Muscle of leg (tissue), 16 donors: ENCODE data around the gene EEIG2. TPM values are rescaled to one million over a fixed set of nuclear protein-coding genes. Genes with fewer than 3 reads are reported as not detected.
"Not testable (repeated sequence)": the region's sequence is repeated elsewhere in the genome, so short reads cannot be mapped to it uniquely, and the experiment has no call there.

Source experiments
- DNase-seq: peaks from one replicate; pipeline ENCODE4 v3.0.0; 2013
- H3K27ac ChIP-seq: one replicate; pipeline ENCODE4 v1.5.1; 2013; ENCODE audit warnings: mild to moderate bottlenecking, low read length, control low read depth
- H3K27me3 ChIP-seq: one replicate; pipeline ENCODE4 v1.6.1; 2013; ENCODE audit warnings: low read length; ENCODE audit not compliant: control insufficient read depth, insufficient read depth
- H3K36me3 ChIP-seq: one replicate; pipeline ENCODE4 v1.6.1; 2013; ENCODE audit warnings: low read length; ENCODE audit not compliant: control insufficient read depth, insufficient read depth
- H3K4me1 ChIP-seq: one replicate; pipeline ENCODE4 v1.6.1; 2013; ENCODE audit warnings: low read length; ENCODE audit not compliant: control insufficient read depth, insufficient read depth
- H3K4me3 ChIP-seq: one replicate; pipeline ENCODE4 v1.5.1; 2013; ENCODE audit warnings: low read length, control low read depth
- H3K9me3 ChIP-seq: replicated peaks from 2 replicates; pipeline ENCODE4 v1.6.1; 2013; ENCODE audit warnings: low read depth, low read length; ENCODE audit not compliant: control insufficient read depth
- WGBS: methylation state at CpG from one replicate; pipeline ENCODE4 v1.1.5; 2013; ENCODE audit warnings: missing lambda C conversion rate; ENCODE audit not compliant: insufficient coverage; 5-methylcytosine and 5-hydroxymethylcytosine counted together
- long read RNA-seq, 11 donors: transcript quantifications; one replicate each; lab custom pipeline, GENCODE V29; 2026
- polyA plus RNA-seq, 8 donors: library from polyadenylated mRNA; unstranded; fragments of 120-200 nt; gene quantifications; one replicate each; pipeline versions ENCODE4 v1.2.1 to v1.2.3, GENCODE V29; 2013; ENCODE audit warnings: inconsistent platforms in 1 of 8, low replicate concordance in 1 of 8; ENCODE audit not compliant: insufficient read length in 8 of 8, insufficient read depth in 1 of 8
- total RNA-seq: library from RNA; stranded (reverse); fragments of 120-200 nt; gene quantifications from one replicate; pipeline ENCODE4 v1.2.4, GENCODE V29; 2013

Gene EEIG2
- 14.5 TPM for total RNA-seq
- polyA plus RNA-seq: 10 to 100 TPM in 6 of 8 donors, 1 to 10 TPM in 2; 9.0 to 17.3 (median 10.5) TPM
- long read RNA-seq, donor 1, full-length matches to known transcripts: 2 of 2 reads
- long read RNA-seq, donor 1, partial matches to known transcripts: 0 of 2 reads
- long read RNA-seq, donor 1, other reads (novel, unspliced or antisense): 0 of 2 reads
- long read RNA-seq, donor 2: 0 reads
- long read RNA-seq, donor 3, full-length matches to known transcripts: 4 of 4 reads
- long read RNA-seq, donor 3, partial matches to known transcripts: 0 of 4 reads
- long read RNA-seq, donor 3, other reads (novel, unspliced or antisense): 0 of 4 reads
- long read RNA-seq, donor 4, full-length matches to known transcripts: 1 of 1 reads
- long read RNA-seq, donor 4, partial matches to known transcripts: 0 of 1 reads
- long read RNA-seq, donor 4, other reads (novel, unspliced or antisense): 0 of 1 reads
- long read RNA-seq, donor 5, full-length matches to known transcripts: 2 of 11 reads
- long read RNA-seq, donor 5, partial matches to known transcripts: 9 of 11 reads
- long read RNA-seq, donor 5, other reads (novel, unspliced or antisense): 0 of 11 reads
- long read RNA-seq, donor 6, full-length matches to known transcripts: 1 of 1 reads
- long read RNA-seq, donor 6, partial matches to known transcripts: 0 of 1 reads
- long read RNA-seq, donor 6, other reads (novel, unspliced or antisense): 0 of 1 reads
- long read RNA-seq, donor 7, full-length matches to known transcripts: 2 of 2 reads
- long read RNA-seq, donor 7, partial matches to known transcripts: 0 of 2 reads
- long read RNA-seq, donor 7, other reads (novel, unspliced or antisense): 0 of 2 reads
- long read RNA-seq, donor 8, full-length matches to known transcripts: 4 of 4 reads
- long read RNA-seq, donor 8, partial matches to known transcripts: 0 of 4 reads
- long read RNA-seq, donor 8, other reads (novel, unspliced or antisense): 0 of 4 reads
- long read RNA-seq, donor 9: 0 reads
- long read RNA-seq, donor 10, full-length matches to known transcripts: 7 of 7 reads
- long read RNA-seq, donor 10, partial matches to known transcripts: 0 of 7 reads
- long read RNA-seq, donor 10, other reads (novel, unspliced or antisense): 0 of 7 reads
- long read RNA-seq, donor 11, full-length matches to known transcripts: 1 of 1 reads
- long read RNA-seq, donor 11, partial matches to known transcripts: 0 of 1 reads
- long read RNA-seq, donor 11, other reads (novel, unspliced or antisense): 0 of 1 reads

DNA sequence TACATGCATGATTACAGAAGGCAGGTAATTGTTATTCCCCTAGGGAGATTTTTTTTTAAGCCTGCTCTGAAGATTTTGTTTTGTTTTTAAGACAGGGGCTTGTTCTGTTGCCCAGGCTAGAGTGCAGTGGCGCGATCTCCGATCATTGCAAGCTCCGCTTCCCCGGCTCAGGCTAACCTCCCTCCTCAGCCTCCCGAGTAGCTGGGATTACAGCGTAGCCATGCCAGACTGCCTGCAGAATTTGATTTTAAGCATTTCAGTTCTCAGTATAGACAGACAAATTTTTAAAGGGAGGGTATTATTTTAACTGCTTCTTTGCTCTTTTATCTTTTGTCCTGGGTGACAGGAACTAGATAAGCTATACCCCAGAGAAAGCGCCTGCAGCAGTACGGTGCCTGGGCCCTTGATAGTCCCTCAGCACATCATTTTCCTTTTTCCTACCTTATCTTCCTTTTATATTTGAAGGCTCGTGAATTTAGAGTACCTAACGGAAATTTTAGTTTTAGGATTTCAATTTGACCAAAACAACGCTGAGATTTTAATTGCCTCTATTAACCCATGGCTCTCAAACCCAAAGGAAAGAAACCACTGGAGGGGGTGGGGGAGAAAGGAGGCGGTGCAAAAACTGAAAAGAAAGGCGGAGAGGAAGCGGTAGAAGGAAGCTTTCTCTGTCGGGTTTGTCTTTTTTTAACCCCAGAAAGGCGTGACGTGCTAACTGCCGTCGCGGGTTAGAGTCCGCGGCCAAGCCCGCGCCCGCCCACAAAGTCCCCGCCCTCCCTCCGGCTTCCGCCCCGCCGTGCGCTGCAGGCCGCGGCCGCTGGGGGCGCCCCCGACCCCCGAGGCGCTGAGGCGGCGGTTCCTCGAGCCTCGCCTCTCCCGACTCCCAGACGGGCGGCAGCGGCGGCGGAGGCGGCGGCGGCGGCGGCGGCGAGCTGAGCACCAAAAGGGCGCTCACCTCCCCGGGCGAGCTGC lies at the start of gene EEIG2:
EEIG2 (plus strand) TSS at position 886 of the 972 bp plus-strand sequence. CDS start 329 bp downstream, outside the sequence.
- peaks cover 14% of the 10 kb centered on the region for H3K4me1 ChIP-seq
- 10% methylated on average over 52 of the region's 59 CpGs for WGBS

DNA sequence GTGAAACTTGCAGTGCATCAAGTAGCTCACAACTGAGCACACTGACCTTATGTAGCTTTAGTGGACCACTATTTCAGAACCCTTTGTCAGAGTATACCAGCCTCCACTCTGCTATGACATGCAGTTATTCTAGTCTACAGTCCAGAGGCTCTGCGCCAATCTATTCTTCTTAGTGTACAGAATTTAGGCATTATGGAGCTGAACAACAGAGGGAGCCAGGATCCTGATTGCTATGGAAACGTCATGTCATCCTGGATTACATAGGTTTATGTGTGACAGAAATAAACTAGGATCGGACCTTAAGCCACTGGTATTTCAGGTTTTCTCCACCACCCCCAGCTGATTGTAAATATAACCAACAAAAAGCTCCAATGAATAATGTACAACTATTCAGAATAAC lies 48.1 kb upstream of the EEIG2 start:
- H3K27ac ChIP-seq: no peak overlapping the region
- DNase-seq: peak; percentile 7
- no peaks in the 10 kb centered on the region for H3K27me3 ChIP-seq
- no peaks in the 10 kb centered on the region for H3K36me3 ChIP-seq
- no peak overlapping the region for H3K4me3 ChIP-seq
- H3K9me3 ChIP-seq: no peaks in the 10 kb centered on the region
- no peaks in the 10 kb centered on the region for H3K4me1 ChIP-seq
- WGBS: no CpG with 5 or more reads among the region's 3 CpGs

More for the DNA sequence above, at the start of gene EEIG2:
- H3K4me3 ChIP-seq: peak within 1 kb of the TSS; percentile 78
- no peaks in the 10 kb centered on the region for H3K9me3 ChIP-seq
- no peaks in the 10 kb centered on the region for H3K27me3 ChIP-seq
- peak; percentile 95 for DNase-seq
- no peaks in the 10 kb centered on the region for H3K36me3 ChIP-seq
- peak within 1 kb of the TSS; percentile 80 for H3K27ac ChIP-seq

DNA sequence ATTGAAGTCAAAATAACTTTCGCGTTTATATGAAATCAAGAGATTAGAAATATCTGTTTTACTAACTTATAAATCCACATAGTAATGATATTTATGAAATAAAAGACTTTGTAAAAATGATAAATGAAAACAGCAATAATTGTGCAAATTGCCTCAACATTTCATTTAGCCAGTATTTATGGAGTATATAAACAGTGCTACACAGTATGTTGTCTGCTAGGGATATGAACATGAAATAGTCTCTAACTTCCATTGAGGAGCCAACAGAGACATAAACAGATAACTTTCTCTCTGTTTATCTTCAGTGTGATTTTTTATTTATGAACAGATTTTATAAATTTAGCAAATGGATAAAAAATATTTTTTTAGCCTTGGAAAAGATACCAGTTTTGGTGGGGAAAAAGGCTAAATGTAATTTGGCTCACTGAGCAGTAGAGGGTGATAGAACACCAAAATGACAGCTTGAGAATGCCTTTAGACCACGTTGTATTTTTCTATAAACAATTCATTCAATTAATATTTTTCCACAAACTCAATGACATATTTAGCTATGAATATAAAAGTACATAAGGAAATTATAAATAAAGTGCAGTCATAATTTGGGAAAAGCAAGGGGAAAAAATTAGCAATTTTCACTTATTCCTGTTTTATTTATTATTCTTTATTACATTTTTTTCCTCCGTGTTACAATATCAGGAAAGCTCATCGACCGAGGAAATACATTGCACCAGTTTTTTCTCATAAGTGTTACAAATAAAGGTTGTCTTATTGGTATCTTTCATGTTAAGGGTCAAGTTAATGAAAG lies 47.5 kb upstream of the EEIG2 start:
- H3K27me3 ChIP-seq: no peaks in the 10 kb centered on the region
- no peak overlapping the region for H3K4me3 ChIP-seq
- no peak overlapping the region for H3K27ac ChIP-seq
- H3K36me3 ChIP-seq: no peaks in the 10 kb centered on the region
- H3K4me1 ChIP-seq: no peaks in the 10 kb centered on the region
- no peaks in the 10 kb centered on the region for H3K9me3 ChIP-seq
- no CpG with 5 or more reads among the region's 6 CpGs for WGBS
- DNase-seq: peak; percentile 54

DNA sequence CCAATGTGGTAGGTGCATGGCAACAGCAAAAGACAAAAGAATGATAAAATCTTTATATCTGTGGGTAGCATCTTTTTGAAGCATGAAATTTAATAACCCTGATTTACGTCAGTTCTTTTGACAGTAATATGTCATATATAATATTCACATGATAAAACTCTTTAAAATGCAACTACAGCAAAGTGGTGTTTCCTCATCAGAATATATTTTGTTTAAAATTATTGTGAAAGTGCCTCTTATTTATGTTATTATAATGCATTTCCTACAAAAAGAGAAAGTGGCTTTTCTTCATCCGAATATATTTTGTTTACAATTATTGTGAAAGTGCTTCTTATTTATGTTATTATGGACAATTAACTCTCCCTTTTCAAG lies 46.9 kb upstream of the EEIG2 start:
- DNase-seq: no peak
- no peaks in the 10 kb centered on the region for H3K4me1 ChIP-seq
- no CpG with 5 or more reads among the region's 2 CpGs for whole genome bisulfite sequencing
- no peak overlapping the region for H3K27ac ChIP-seq
- no peaks in the 10 kb centered on the region for H3K9me3 ChIP-seq
- H3K36me3 ChIP-seq: no peaks in the 10 kb centered on the region
- H3K27me3 ChIP-seq: no peaks in the 10 kb centered on the region
- H3K4me3 ChIP-seq: no peak overlapping the region

DNA sequence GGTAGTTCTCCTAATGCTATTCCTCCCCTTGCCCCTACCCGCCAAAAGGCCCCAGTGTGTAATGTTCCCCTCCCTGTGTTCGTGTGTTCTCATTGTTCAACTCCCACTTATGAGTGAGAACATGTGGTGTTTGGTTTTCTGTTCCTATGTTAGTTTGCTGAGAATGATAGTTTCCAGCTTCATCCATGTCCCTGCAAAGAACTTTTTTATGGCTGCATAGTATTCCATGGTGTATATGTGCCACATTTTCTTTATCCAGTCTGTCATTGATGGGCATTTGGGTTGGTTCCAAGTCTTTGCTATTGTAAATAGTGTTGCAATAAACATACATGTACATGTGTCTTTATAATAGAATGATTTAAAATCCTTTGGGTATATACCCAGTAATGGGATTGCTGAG lies 46.0 kb upstream of the EEIG2 start:
- not testable (repeated sequence) for H3K4me1 ChIP-seq, H3K27me3 ChIP-seq, H3K27ac ChIP-seq, DNase-seq, H3K4me3 ChIP-seq, H3K36me3 ChIP-seq, H3K9me3 ChIP-seq
- WGBS: no CpG with 5 or more reads among the region's 2 CpGs

DNA sequence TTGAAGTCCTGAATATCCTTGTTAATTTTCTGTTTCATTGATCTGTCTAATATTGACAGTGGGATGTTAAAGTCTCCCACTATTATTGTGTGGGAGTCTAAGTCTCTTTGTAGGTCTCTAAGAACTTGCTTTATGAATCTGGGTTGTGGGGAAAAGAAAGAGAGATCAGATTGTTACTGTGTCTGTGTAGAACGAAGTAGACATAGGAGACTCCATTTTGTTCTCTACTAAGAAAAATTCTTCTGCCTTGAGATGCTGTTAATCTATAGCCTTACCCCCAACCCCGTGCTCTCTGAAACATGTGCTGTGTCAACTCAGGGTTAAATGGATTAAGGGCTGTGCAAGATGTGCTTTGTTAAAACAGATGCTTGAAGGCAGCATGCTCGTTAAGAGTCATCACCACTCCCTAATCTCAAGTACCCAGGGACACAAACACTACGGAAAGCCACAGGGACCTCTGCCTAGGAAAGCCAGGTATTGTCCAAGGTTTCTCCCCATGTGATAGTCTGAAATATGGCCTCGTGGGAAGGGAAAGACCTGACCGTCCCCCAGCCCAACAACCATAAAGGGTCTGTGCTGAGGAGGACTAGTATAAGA lies 42.5 kb upstream of the EEIG2 start:
- not testable (repeated sequence) for H3K9me3 ChIP-seq, H3K27ac ChIP-seq, H3K36me3 ChIP-seq, H3K4me1 ChIP-seq, H3K4me3 ChIP-seq, H3K27me3 ChIP-seq, DNase-seq
- no CpG with 5 or more reads among the region's 6 CpGs for WGBS

DNA sequence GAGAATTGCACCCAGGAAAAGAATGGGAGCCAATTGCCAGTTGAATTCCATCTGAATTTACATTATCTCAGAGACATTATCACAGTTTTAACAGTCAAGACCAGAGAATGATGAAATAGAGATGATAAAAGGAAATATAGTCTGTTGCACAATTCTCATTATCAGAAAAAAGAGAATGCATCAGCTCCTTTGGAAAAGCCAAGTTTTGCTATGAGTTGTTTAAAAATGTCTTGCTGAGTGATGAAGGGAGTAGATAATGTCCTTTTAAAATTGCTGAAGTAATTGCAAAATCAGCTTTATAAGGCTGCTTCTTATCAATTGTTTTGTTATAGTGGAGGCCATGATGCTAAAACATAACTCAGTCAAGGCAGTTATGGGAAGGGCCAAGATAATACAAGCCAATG lies 37.9 kb upstream of the EEIG2 start:
- DNase-seq: no peak
- no peaks in the 10 kb centered on the region for H3K27me3 ChIP-seq
- no peaks in the 10 kb centered on the region for H3K4me1 ChIP-seq
- H3K9me3 ChIP-seq: no peaks in the 10 kb centered on the region
- H3K4me3 ChIP-seq: no peak overlapping the region
- H3K36me3 ChIP-seq: no peaks in the 10 kb centered on the region
- H3K27ac ChIP-seq: no peak overlapping the region

DNA sequence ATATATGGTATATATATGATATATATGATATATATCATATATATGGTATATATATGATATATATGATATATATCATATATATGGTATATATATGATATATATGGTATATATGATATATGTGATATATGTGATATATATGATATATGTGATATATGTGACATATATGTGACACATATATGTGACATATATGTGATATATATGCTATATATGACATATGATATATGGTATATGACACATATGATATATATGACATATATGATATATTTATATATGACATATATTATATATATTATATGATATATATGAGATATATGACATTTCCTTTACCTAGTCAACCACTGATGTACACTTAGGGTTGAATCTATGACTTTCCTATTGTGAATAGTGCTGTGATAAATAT lies 36.1 kb upstream of the EEIG2 start:
- Histone ChIP-seq H3K9me3 (no peaks in the 10 kb centered on the region), H3K4me3 (no peak overlapping the region), H3K36me3 (no peaks in the 10 kb centered on the region), H3K4me1 (no peaks in the 10 kb centered on the region), H3K27ac (no peak overlapping the region), H3K27me3 (no peaks in the 10 kb centered on the region)
- no peak for DNase-seq
